ENCODE measurements around the gene TRIM67.

The TRIM67 gene

GRCh38 chr1:231159202-231159962, 2.5 kb upstream of the TRIM67 start:
- DNase-seq, result no peak

- no peak for DNase-seq
Observed at GRCh38 chr1:231159963-231160761, 1.7 kb upstream of the TRIM67 start.

DNA sequence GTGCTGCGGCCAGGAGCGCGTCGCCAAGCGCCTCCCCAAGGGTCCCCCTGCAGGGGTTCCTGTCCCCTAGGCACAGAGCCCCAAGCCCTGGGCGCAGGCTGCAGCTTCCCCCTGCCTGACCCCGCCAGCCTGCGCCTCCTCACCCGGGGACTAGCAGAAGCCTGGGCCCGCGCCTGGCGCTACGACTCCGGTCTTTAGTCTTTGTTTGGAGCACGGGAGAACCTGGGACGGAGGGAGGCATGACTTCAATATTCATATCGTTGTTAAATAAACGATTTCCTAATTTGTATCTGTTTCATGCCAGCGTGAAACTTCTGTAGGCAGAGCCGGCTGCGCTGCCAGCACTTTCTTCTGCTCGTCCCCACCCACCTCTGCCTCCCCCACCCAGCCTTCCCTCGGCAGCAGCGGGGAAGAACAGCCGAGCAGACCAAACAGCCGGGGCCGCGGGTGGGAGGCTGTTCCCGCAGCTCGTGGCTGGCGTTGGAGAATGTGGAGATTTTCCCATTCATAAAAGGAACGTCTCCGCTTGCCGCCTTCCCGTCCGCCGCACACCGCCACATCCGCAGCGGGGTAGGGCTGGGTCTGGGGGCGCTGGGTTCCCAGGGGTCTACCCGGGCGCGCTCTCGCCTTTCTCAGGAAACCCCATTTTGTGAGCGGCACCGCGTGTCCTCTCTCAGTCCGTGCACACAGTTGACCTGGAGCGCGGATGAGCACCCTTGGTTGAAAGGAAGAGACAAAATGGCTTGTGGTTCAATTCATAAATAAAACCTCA, 777 bp upstream of the TRIM67 start:
- no peak for DNase-seq

DNA sequence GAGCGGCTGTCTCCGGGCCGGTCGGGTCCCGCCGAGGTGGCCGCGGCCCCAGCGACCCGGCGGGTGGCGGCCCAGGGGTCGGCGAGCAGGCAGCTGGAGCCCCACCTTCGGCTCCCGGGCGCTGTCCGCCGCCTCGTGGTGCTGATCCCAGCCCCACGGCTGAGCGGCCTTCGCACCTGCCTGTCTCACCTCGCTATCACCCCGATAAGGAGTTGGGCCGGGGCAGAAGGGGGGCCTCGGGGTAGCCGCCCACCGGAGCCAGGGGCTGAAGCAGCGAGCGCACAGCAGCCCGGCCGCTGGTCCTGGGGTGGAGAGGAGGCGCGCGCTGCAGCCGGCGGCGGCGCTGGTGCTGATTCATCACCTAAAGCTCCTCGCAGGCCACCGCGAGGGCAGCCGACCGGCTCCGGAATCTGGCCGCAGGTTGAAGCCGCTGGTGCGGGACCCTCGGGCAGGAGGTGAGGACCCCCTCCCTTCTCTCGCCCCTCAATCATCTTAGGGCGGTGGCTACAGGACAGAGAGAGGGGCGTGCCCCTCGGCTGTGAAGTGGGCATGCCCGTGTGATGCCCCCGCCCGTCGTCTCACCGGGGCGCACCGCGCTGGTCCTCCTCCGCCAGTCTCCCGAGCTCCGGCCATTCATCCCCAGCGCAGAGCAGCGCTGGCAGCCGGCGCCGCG, 575 bp downstream of the TRIM67 start:
- DNase-seq, result no peak

- no peak for DNase-seq
Observed at GRCh38 chr1:231162970-231163829, 1.3 kb downstream of the TRIM67 start.

DNA sequence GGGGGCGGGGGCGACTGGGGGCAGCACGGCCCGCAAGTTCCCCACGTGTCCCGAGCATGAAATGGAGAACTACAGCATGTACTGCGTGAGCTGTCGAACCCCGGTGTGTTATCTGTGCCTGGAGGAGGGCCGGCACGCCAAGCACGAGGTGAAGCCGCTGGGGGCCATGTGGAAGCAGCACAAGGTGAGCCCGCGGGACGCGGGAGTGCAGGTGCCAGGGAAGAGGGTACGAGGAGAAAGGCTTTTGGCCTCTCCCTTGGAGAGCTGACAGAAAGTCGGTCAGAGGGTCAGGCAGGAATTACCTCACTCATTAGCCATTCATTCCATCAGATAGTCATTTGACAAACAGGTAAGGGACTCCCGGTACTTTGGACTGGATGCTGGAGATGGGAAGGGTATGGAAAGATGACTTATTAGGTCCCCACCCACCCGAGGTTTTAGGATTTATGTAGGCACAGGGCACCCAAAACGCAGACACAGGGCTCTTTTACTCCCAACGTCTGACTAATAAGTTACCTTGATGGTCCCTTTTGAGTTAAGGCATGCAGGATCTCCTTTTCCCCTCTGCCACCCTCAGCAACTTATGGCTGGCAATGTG, 2.1 kb downstream of the TRIM67 start:
- no peak for DNase-seq

GRCh38 chr1:231165371-231165770, 3.5 kb downstream of the TRIM67 start:
- DNase-seq, result no peak

- no peak for DNase-seq
Observed at GRCh38 chr1:231166398-231166797, 4.5 kb downstream of the TRIM67 start.

DNA sequence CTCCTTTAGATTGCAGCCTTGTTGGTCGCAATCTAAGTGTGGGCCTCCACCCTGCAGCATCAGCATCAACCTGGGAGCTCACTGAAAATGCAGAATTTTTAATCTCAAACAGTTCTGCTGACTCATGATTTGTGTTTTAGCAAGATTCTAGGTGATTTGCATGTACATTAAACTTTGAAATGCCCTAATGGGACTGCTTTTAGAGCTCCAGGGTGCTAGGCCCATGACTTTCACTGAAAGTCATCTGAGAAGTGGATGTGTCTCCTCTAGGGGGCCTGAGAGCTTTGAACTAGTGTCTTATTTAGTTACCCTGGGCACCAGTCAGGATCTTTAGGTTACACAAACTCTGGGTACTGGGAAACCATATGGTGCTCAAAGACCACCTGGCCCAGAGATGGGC, 9.0 kb downstream of the TRIM67 start:
- DNase-seq, result peak; percentile 28

DNA sequence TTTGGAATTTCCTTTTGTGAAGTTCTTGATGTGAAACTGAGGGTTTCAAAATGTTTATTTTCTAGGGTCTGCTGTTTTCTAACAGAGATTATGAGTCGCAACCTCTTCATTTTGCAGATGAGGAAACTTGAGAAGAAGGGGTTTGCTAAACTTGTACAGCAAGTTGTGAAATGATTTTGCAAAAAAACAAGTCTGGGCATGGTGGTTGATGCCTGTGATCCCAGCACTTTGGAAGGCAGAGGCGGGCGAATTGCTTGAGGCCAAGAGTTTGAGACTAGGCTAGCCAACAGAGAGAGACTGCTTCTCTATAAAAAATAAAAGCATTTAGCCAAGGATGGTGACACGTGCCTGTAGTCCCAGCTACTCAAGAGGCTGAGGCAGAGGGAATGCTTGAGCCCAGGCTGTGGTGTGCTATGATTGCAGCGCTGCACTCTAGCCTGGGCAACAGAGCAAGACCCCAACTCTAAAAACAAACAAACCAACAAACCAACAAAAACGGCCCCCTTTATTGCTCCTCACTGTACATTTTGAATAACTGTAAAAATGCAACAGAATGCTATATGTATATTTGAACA, 9.9 kb downstream of the TRIM67 start:
- DNase-seq, result no peak

GRCh38 chr1:231172411-231172810, 10.6 kb downstream of the TRIM67 start:
- peak; percentile 39 for DNase-seq

DNA sequence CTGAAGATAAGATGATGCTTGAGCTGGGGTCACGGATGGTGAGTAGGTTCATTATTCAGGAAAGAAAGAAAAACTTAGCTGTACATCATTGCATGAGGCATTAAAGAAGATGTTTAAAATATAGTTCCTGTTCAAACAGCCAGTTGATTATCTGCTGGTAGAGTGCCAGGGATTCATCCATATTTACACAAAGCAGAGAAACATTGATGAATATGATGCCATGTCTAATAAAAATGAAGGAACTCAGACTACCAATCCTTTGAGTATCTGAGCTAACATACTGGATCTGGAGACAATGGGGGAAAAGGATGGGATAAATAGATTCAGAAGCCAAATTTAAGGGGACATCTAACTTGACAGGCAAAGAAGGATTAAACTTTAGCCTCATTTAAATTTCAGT, 14.6 kb downstream of the TRIM67 start:
- no peak for DNase-seq

DNA sequence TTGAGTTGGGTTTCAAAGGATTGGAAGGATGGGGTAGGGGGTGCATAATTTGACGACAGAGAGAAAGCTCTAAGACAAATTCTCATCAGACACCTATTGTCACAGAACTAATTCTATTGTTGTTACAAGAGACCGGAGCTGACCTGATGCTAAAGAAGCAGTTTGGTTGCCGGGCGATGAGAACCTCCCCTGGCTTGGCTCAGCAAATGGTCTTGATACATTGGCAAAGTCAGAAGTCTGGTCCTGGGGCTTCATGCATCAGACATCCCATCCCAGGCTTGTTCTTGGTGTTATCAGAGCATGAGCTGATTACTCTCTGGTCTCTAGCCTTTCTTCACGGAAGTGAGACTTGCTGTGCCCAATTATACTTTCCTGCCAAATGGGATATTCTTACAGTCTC, 15.4 kb downstream of the TRIM67 start:
- no peak for DNase-seq

DNA sequence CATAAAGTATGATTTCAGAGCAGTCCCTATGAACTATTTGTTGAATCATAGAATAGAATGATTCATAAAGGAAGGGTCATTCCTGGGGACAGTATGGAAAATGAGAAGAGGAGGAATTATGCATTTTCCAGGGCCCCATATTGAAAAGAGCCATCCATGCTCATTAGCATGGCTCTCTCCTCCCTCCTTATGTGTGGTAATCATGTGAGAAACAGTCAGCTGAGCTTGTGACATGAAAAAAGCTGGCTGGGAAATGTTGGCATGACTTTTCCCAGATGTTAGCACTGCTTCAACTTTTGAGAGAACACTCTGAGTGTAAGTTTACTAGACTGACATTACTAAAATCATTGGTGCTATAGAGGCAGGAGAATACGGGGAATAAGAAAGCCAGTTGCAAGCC, 16.1 kb downstream of the TRIM67 start:
- DNase-seq, result no peak

DNA sequence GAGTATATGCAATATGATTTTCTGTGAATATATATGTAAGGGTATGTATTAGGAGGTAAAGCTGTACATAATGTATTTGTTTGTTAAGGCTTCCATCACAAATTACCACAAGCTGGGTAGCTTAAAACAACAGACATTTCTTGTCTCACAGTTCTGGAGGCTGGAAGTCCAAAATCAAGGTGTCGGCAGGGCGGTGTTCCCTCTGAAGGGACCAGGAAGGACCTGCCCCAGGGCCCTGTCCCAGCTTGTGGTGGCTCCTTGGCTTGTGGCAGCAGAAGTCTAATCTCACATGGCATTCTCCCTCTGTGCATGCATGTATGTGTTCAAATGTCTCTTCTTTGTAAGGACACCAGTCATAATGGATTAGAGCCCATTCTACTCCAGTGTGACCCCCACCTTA, 17.1 kb downstream of the TRIM67 start:
- no peak for DNase-seq

- no peak for DNase-seq
Observed at GRCh38 chr1:231180034-231180433, 18.2 kb downstream of the TRIM67 start.

GRCh38 chr1:231181271-231181670, 19.4 kb downstream of the TRIM67 start:
- DNase-seq, result no peak

GRCh38 chr1:231182317-231182716, 20.5 kb downstream of the TRIM67 start:
- no peak for DNase-seq

DNA sequence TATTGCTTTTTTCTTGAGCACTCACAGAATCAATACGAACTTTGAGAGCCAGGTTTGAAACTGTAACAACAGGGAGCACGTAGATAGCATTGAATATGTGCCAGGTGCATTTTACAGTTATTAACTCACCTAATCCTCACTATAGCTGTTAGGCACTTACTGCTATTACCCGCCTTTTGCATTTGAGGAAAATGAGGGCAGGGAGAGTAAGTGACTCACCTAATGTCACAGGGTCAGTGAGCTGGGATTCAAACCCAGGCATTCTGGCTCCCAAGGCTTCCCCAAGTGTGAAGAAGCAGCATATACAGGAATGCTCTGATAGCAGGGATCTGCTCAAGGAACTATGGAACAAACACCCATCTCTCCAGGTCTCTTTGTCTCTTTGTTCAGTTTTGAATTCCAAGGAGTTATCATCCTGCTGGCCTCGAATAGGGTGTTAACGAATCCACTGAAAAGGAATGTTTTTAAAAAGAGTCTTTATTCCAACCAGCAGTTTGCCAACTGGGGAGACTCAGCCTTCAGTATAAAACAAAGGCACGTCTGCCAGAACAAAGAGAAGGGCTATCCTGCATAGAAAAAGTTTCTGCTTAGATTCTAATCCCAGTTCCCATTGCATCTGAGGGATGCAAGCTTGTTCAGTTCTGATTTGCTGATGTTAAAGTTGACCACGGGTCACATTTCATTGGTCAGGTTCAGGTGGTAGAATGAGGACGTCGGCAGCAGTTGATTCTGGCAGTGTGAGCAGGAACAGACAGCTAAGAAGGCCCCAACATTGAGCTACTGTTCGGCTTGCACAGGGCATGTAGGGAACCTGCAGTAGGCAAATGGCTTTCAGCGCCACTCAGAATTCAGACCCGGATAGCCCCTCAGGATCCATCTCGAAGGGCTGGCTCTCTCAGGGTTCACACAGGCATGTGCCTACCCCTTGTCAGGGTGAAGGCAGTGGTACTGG, 22.1 kb downstream of the TRIM67 start:
- no peak for DNase-seq

DNA sequence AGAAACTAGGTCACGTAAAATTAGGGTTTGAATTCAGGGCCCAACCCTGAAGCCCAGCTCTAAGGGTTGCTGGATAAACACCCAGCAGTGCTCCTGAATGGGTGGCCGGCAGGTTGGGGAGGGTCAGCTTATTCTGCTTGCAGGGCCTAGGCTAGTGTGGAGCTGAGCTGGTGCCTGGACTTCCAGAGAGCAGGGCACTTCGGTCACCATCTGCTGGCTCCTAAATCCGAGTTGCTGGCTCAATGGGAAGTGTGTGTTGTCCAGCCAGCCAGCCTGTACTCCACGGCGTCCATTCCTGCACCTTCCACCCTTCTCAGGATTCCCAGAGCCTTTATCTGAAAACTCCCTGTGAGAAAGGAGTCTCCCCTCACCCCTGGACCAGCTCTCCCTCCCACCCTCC, 23.0 kb downstream of the TRIM67 start:
- no peak for DNase-seq

Measured in NCI-H524 treated with DMSO at 0.1 percent for 48 hours (cell line).